ENCODE measurements around the gene CD38.

DNA sequence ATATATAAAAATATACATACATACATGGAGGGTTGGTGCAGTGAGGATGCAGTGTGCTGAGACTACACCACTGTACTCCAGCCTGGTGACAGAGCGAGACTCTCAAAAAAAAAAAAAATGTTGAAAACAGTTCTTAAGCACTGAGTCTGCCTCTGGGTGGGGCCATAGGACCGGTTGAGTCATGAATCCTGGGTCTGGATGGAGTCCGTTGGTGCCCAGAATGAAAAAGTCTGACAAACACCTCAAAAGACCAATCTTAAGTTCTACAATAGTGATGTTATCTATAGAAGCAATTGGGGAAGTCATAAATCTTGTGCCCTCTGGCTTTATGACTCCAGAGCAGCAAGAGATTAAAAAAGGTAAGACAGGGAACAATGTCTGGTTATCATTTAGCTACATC, 90.0 kb downstream of the CD38 start:
- TF ChIP-seq AFF4 (CRISPR knock-in tag; IDR thresholded peaks at IDR 0.05; ENCODE audit: borderline replicate concordance) = no peak
- TF ChIP-seq, protein P1, sequence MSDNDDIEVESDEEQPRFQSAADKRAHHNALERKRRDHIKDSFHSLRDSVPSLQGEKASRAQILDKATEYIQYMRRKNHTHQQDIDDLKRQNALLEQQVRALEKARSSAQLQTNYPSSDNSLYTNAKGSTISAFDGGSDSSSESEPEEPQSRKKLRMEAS (CRISPR knock-in tag; IDR thresholded peaks at IDR 0.05) = no peak
- TF ChIP-seq TCF7 (CRISPR knock-in tag; IDR thresholded peaks at IDR 0.05; ENCODE audit: low read depth) = no peak
- TF ChIP-seq E2F4 (CRISPR knock-in tag; IDR thresholded peaks at IDR 0.05; ENCODE audit: borderline replicate concordance, low read depth) = no peak
- TF ChIP-seq USF2 (CRISPR knock-in tag; IDR thresholded peaks at IDR 0.05) = no peak
- TF ChIP-seq, protein P2, sequence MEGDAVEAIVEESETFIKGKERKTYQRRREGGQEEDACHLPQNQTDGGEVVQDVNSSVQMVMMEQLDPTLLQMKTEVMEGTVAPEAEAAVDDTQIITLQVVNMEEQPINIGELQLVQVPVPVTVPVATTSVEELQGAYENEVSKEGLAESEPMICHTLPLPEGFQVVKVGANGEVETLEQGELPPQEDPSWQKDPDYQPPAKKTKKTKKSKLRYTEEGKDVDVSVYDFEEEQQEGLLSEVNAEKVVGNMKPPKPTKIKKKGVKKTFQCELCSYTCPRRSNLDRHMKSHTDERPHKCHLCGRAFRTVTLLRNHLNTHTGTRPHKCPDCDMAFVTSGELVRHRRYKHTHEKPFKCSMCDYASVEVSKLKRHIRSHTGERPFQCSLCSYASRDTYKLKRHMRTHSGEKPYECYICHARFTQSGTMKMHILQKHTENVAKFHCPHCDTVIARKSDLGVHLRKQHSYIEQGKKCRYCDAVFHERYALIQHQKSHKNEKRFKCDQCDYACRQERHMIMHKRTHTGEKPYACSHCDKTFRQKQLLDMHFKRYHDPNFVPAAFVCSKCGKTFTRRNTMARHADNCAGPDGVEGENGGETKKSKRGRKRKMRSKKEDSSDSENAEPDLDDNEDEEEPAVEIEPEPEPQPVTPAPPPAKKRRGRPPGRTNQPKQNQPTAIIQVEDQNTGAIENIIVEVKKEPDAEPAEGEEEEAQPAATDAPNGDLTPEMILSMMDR (IDR thresholded peaks at IDR 0.05) = no peak
- no peak for TF ChIP-seq CREB1 (CRISPR knock-in tag; IDR thresholded peaks at IDR 0.05)
- TF ChIP-seq, protein P3, sequence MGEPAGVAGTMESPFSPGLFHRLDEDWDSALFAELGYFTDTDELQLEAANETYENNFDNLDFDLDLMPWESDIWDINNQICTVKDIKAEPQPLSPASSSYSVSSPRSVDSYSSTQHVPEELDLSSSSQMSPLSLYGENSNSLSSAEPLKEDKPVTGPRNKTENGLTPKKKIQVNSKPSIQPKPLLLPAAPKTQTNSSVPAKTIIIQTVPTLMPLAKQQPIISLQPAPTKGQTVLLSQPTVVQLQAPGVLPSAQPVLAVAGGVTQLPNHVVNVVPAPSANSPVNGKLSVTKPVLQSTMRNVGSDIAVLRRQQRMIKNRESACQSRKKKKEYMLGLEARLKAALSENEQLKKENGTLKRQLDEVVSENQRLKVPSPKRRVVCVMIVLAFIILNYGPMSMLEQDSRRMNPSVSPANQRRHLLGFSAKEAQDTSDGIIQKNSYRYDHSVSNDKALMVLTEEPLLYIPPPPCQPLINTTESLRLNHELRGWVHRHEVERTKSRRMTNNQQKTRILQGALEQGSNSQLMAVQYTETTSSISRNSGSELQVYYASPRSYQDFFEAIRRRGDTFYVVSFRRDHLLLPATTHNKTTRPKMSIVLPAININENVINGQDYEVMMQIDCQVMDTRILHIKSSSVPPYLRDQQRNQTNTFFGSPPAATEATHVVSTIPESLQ (CRISPR knock-in tag; IDR thresholded peaks at IDR 0.05) = no peak
- no peak for TF ChIP-seq MLX (CRISPR knock-in tag; IDR thresholded peaks at IDR 0.05)
- TF ChIP-seq NFATC4 (CRISPR knock-in tag; IDR thresholded peaks at IDR 0.05) = no peak
- no peak for TF ChIP-seq JUN (CRISPR knock-in tag; IDR thresholded peaks at IDR 0.05)
- no peak for TF ChIP-seq ZNF263 (CRISPR knock-in tag; IDR thresholded peaks at IDR 0.05; ENCODE audit: low read depth)
- TF ChIP-seq PREB (CRISPR knock-in tag; IDR thresholded peaks at IDR 0.05; ENCODE audit: borderline replicate concordance) = no peak
- TF ChIP-seq USF1 (CRISPR knock-in tag; IDR thresholded peaks at IDR 0.05) = no peak

Measured in WTC11 (cell line).